ENCODE data around the gene CHRNB2. TPM values are rescaled to one million over a fixed set of nuclear protein-coding genes. Genes with fewer than 3 reads are reported as not detected.

Gene CHRNB2
- total and polyA plus RNA-seq, 9 of the 15 experiments (the other 6 are each of a cell fraction or from before 2014, with no cell fraction given), result 0.01 TPM; not detected in 8

DNA sequence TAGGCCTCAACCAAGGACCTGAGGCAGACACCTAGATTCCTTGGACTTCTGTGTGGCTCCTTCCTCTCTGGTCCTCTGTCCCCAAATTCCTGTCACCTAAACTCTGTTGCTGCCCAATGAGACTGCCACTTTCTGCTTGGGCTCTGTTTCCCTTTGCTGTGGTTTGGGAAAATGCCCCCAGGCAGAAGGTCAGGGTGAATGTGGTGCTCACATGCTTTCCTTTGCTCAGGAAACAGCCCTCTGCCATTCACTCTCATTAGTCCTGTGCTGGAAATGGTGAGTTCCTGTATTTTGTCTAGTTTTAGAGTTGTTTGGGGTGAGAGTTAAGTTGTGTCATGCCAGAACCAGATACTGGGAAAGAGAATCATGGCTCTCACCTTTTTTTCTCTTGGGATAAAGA, 42.7 kb upstream of the CHRNB2 start:
- ChIA-PET POLR2A (interaction anchor here (0.6 kb wide), 1 partner anchor 649 kb away, joined by 3 read pairs; no protein-coding TSS in a partner anchor), CTCF (ENCODE audit: low intra/inter-chr PET ratio) (no interaction called here)
- Histone ChIP-seq H4K20me1 (replicated peaks; ENCODE audit: control insufficient read depth, insufficient read depth, low read length) (no peaks in the 10 kb centered on the region), H3K27me3 (ENCODE audit: control insufficient read depth in 2 of 2, insufficient read depth in 2 of 2, low read length in 2 of 2) (peaks cover 0 to 23% of the 10 kb centered on the region in 2 experiments; a peak in 3 of 5 replicates), H3K4me1 (replicated peaks in 1 of 2; ENCODE audit: control insufficient read depth in 2 of 2, insufficient read depth in 2 of 2, low read length in 2 of 2) (peaks cover 0 to 4% of the 10 kb centered on the region in 2 experiments; a peak in 1 of 5 replicates), H3K4me2 (ENCODE audit: insufficient read depth, low read length) (no peak overlapping the region), H3K4me3 (no peak overlapping the region), H3K9me1 (ENCODE audit: control insufficient read depth, insufficient read depth, low read length) (no peaks in the 10 kb centered on the region), H3K36me3 (ENCODE audit: control insufficient read depth, insufficient read depth, low read length) (no peaks in the 10 kb centered on the region), H3K79me2 (ENCODE audit: control insufficient read depth, insufficient read depth, low read length) (no peaks in the 10 kb centered on the region), H3K27ac (ENCODE audit: extremely low read depth, low read depth, low read length) (no peak overlapping the region), H3K9me3 (replicated peaks; ENCODE audit: control insufficient read depth, insufficient read depth, low read depth, low read length) (no peaks in the 10 kb centered on the region), H2AFZ (ENCODE audit: low read depth, low read length) (no peak overlapping the region), H3K9ac (ENCODE audit: insufficient read depth in 1 of 2, low read depth in 2 of 2, low read length in 2 of 2) (no peak overlapping the region; a peak in 1 of 4 replicates)
- FAIRE-seq, result no peak
- no TSS peak for BruUV-seq (replicated peaks)
- no peak for TF ChIP-seq ADNP (tag; IDR thresholded peaks at IDR 0.05)
- TF ChIP-seq, protein P1, sequence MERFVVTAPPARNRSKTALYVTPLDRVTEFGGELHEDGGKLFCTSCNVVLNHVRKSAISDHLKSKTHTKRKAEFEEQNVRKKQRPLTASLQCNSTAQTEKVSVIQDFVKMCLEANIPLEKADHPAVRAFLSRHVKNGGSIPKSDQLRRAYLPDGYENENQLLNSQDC (CRISPR knock-in tag; IDR thresholded peaks at IDR 0.05), result no peak
- TF ChIP-seq RBBP5 (IDR thresholded peaks at IDR 0.05; ENCODE audit: borderline replicate concordance, insufficient read depth, low read length, poor library complexity, severe bottlenecking), result no peak
- TF ChIP-seq, protein P2, sequence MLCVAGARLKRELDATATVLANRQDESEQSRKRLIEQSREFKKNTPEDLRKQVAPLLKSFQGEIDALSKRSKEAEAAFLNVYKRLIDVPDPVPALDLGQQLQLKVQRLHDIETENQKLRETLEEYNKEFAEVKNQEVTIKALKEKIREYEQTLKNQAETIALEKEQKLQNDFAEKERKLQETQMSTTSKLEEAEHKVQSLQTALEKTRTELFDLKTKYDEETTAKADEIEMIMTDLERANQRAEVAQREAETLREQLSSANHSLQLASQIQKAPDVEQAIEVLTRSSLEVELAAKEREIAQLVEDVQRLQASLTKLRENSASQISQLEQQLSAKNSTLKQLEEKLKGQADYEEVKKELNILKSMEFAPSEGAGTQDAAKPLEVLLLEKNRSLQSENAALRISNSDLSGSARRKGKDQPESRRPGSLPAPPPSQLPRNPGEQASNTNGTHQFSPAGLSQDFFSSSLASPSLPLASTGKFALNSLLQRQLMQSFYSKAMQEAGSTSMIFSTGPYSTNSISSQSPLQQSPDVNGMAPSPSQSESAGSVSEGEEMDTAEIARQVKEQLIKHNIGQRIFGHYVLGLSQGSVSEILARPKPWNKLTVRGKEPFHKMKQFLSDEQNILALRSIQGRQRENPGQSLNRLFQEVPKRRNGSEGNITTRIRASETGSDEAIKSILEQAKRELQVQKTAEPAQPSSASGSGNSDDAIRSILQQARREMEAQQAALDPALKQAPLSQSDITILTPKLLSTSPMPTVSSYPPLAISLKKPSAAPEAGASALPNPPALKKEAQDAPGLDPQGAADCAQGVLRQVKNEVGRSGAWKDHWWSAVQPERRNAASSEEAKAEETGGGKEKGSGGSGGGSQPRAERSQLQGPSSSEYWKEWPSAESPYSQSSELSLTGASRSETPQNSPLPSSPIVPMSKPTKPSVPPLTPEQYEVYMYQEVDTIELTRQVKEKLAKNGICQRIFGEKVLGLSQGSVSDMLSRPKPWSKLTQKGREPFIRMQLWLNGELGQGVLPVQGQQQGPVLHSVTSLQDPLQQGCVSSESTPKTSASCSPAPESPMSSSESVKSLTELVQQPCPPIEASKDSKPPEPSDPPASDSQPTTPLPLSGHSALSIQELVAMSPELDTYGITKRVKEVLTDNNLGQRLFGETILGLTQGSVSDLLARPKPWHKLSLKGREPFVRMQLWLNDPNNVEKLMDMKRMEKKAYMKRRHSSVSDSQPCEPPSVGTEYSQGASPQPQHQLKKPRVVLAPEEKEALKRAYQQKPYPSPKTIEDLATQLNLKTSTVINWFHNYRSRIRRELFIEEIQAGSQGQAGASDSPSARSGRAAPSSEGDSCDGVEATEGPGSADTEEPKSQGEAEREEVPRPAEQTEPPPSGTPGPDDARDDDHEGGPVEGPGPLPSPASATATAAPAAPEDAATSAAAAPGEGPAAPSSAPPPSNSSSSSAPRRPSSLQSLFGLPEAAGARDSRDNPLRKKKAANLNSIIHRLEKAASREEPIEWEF (CRISPR knock-in tag; IDR thresholded peaks at IDR 0.05), result no peak
- no peak for TF ChIP-seq FOXA1 (IDR thresholded peaks at IDR 0.05; ENCODE audit: borderline replicate concordance)
- no peak for TF ChIP-seq POLR2G (IDR thresholded peaks at IDR 0.05; ENCODE audit: low read depth, low read length)
- TF ChIP-seq POLR2A (conservative IDR thresholded peaks at IDR 0.05), result no peak
- no peak for TF ChIP-seq SOX6 (IDR thresholded peaks at IDR 0.05)
- TF ChIP-seq, protein P3, sequence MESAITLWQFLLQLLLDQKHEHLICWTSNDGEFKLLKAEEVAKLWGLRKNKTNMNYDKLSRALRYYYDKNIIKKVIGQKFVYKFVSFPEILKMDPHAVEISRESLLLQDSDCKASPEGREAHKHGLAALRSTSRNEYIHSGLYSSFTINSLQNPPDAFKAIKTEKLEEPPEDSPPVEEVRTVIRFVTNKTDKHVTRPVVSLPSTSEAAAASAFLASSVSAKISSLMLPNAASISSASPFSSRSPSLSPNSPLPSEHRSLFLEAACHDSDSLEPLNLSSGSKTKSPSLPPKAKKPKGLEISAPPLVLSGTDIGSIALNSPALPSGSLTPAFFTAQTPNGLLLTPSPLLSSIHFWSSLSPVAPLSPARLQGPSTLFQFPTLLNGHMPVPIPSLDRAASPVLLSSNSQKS (CRISPR knock-in tag; IDR thresholded peaks at IDR 0.05), result no peak
- intact Hi-C loops (cut with micrococcal nuclease) (no loop called here), in situ Hi-C loops (cut with MboI) (loop anchor here (5.0 kb wide), 1 partner anchor 38 kb away; no protein-coding TSS in a partner anchor)
- no peak for DNase-seq (ENCODE audit: extremely low read depth in 1 of 4, low spot score in 3 of 4)
- ATAC-seq, result no peak
